Skeletal muscle tissue (tissue), 4 donors: ENCODE results near the gene C9orf153. TPM values are rescaled to one million over a fixed set of nuclear protein-coding genes. Genes with fewer than 3 reads are reported as not detected.
"Not testable (repeated sequence)": the region's sequence is repeated elsewhere in the genome, so short reads cannot be mapped to it uniquely, and the experiment has no call there.

ENCODE experiments used
- H3K27ac ChIP-seq: one replicate; pipeline ENCODE4 v1.7.0; 2013; ENCODE audit warnings: mild to moderate bottlenecking, low read depth, low read length, inconsistent platforms
- H3K27me3 ChIP-seq, 3 donors: one replicate each; pipeline ENCODE4 v1.7.0; 2013; ENCODE audit warnings: low read length in 3 of 3; ENCODE audit not compliant: control insufficient read depth in 3 of 3, insufficient read depth in 3 of 3
- H3K36me3 ChIP-seq, 3 donors: one replicate each; pipeline ENCODE4 v1.7.0; 2013; ENCODE audit warnings: low read length in 3 of 3; ENCODE audit not compliant: control insufficient read depth in 3 of 3, insufficient read depth in 3 of 3
- H3K4me1 ChIP-seq, 3 donors: one replicate each; pipeline ENCODE4 v1.7.0; 2013; ENCODE audit warnings: low read length in 3 of 3, mild to moderate bottlenecking in 3 of 3; ENCODE audit not compliant: control insufficient read depth in 3 of 3, insufficient read depth in 3 of 3
- H3K4me3 ChIP-seq, 3 donors: one replicate each; pipeline ENCODE4 v1.7.0; 2013; ENCODE audit warnings: low read length in 3 of 3
- H3K9ac ChIP-seq, 3 donors: one replicate each; pipeline ENCODE4 v1.7.0; 2013; ENCODE audit warnings: low read length in 3 of 3, mild to moderate bottlenecking in 3 of 3, moderate library complexity in 2 of 3, low read depth in 1 of 3
- H3K9me3 ChIP-seq, 3 donors: one replicate each; pipeline ENCODE4 v1.7.0; 2013; ENCODE audit warnings: low read length in 3 of 3; ENCODE audit not compliant: control insufficient read depth in 3 of 3
- total RNA-seq: library from RNA; depleted of rRNA; stranded (reverse); fragments of >200 nt; gene quantifications from one replicate; pipeline ENCODE4 v1.2.3, GENCODE V29; 2014
- donor health status: Osteomylitis.

C9orf153 gene
- total RNA-seq, 1 donor from 2014 or later = 1.6 TPM

GRCh38 chr9:86201474-86202337, 57.8 kb downstream of the C9orf153 start:
- no peaks in the 10 kb centered on the region for H3K36me3 ChIP-seq
- H3K27me3 ChIP-seq = no peaks in the 10 kb centered on the region
- H3K4me1 ChIP-seq = no peaks in the 10 kb centered on the region
- no peak overlapping the region for H3K9ac ChIP-seq
- H3K4me3 ChIP-seq = no peak overlapping the region
- no peaks in the 10 kb centered on the region for H3K9me3 ChIP-seq
- no peak overlapping the region for H3K27ac ChIP-seq

- H3K9me3 ChIP-seq = no peaks in the 10 kb centered on the region
- no peaks in the 10 kb centered on the region for H3K36me3 ChIP-seq
- H3K27me3 ChIP-seq = no peaks in the 10 kb centered on the region
- H3K4me3 ChIP-seq = no peak overlapping the region
- no peak overlapping the region for H3K27ac ChIP-seq
- no peak overlapping the region for H3K9ac ChIP-seq
- no peaks in the 10 kb centered on the region for H3K4me1 ChIP-seq
Observed at GRCh38 chr9:86200599-86201162, 58.8 kb downstream of the C9orf153 start.

GRCh38 chr9:86193088-86193487, 66.4 kb downstream of the C9orf153 start:
- peaks cover 0 to 6% (median 0%) of the 10 kb centered on the region in 3 donors for H3K9me3 ChIP-seq
- no peaks in the 10 kb centered on the region for H3K36me3 ChIP-seq
- H3K27me3 ChIP-seq = no peaks in the 10 kb centered on the region
- H3K4me3 ChIP-seq = no peak overlapping the region
- H3K27ac ChIP-seq = no peak overlapping the region
- no peak overlapping the region for H3K9ac ChIP-seq
- H3K4me1 ChIP-seq = no peaks in the 10 kb centered on the region

GRCh38 chr9:86190700-86191099, 68.8 kb downstream of the C9orf153 start:
- not testable (repeated sequence) for H3K36me3 ChIP-seq, H3K4me1 ChIP-seq, H3K27ac ChIP-seq, H3K27me3 ChIP-seq, H3K4me3 ChIP-seq, H3K9me3 ChIP-seq, H3K9ac ChIP-seq

- H3K9ac ChIP-seq = no peak overlapping the region
- H3K9me3 ChIP-seq = no peaks in the 10 kb centered on the region
- no peaks in the 10 kb centered on the region for H3K36me3 ChIP-seq
- H3K4me1 ChIP-seq = no peaks in the 10 kb centered on the region
- no peak overlapping the region for H3K27ac ChIP-seq
- no peaks in the 10 kb centered on the region for H3K27me3 ChIP-seq
- H3K4me3 ChIP-seq = no peak overlapping the region
Observed at GRCh38 chr9:86187121-86187520, 72.3 kb downstream of the C9orf153 start.

GRCh38 chr9:86186696-86187095, 72.8 kb downstream of the C9orf153 start:
- Histone ChIP-seq H3K27ac (no peak overlapping the region), H3K36me3 (no peaks in the 10 kb centered on the region), H3K4me3 (no peak overlapping the region), H3K27me3 (no peaks in the 10 kb centered on the region), H3K9ac (no peak overlapping the region), H3K9me3 (no peaks in the 10 kb centered on the region), H3K4me1 (no peaks in the 10 kb centered on the region)

- Histone ChIP-seq H3K9me3 (no peaks in the 10 kb centered on the region), H3K9ac (no peak overlapping the region), H3K4me3 (no peak overlapping the region), H3K4me1 (no peaks in the 10 kb centered on the region), H3K27ac (no peak overlapping the region), H3K36me3 (no peaks in the 10 kb centered on the region), H3K27me3 (no peaks in the 10 kb centered on the region)
Observed at GRCh38 chr9:86185872-86186271, 73.6 kb downstream of the C9orf153 start.

GRCh38 chr9:86184138-86184524, 75.3 kb downstream of the C9orf153 start:
- Histone ChIP-seq H3K27ac (no peak overlapping the region), H3K9ac (no peak overlapping the region), H3K4me1 (no peaks in the 10 kb centered on the region), H3K9me3 (no peaks in the 10 kb centered on the region), H3K27me3 (no peaks in the 10 kb centered on the region), H3K36me3 (peaks cover 0 to 2% (median 0%) of the 10 kb centered on the region in 3 donors), H3K4me3 (no peak overlapping the region)

- H3K4me3 ChIP-seq = no peak overlapping the region
- no peaks in the 10 kb centered on the region for H3K4me1 ChIP-seq
- H3K9ac ChIP-seq = no peak overlapping the region
- no peaks in the 10 kb centered on the region for H3K27me3 ChIP-seq
- no peak overlapping the region for H3K27ac ChIP-seq
- H3K36me3 ChIP-seq = peaks cover 0 to 2% (median 0%) of the 10 kb centered on the region in 3 donors
- no peaks in the 10 kb centered on the region for H3K9me3 ChIP-seq
Observed at GRCh38 chr9:86183229-86184137, 76.0 kb downstream of the C9orf153 start.
